Activated T-cell treated with anti-CD3 and anti-CD28 coated beads, Interleukin-2, amount 50 U/mL, for 1 hour (primary cell): Measurements from ENCODE around the gene ENKUR.
"Not testable (repeated sequence)": the region's sequence is repeated elsewhere in the genome, so short reads cannot be mapped to it uniquely, and the experiment has no call there.

Experiments used
- DNase-seq: peaks from one replicate; pipeline ENCODE4 v3.0.0-alpha.2; 2020

Gene ENKUR

DNA sequence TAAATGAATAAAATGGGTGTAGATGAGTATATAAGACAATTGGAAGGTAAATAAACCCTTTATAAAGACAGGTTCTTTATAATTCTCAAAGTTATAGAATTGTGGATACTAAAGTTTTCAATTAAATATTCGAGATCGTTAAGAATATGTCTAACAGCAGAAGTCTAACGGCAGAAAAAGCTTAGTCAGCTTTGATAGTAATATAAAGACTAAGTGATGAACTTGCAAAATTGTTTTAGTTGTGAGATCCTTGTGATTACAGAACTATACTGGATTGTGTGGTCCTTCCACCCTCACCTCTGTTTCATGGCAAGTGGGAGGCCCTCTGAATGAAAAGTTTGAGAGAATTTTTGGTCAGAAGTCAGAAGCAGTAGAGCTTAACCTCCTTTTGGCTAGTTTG, 2.7 kb upstream of the ENKUR start:
- DNase-seq = no peak

GRCh38 chr10:25017661-25018060, 1.7 kb upstream of the ENKUR start:
- no peak for DNase-seq

DNA sequence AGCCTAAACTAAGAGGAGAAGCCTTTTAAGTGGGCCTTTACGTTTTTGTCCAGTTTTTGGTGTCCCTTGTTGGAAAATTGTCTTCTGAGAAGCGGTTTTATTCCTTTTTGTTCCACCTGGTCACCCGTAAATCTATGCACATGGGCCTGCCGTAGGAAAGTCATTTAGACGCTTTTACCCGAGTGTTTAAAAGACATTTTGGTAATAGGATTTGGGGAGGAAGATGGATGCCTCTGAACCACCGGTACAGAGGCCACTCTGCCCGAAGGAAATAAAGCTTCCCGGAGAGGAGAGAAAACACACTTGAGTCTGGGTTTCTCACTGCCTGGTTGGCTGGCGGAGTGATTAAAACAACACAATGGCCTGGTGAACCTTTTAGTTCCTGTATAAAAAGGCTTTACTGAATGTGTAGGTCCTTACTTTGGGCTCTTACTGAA, 1.2 kb upstream of the ENKUR start:
- DNase-seq = peak; percentile 33

DNA sequence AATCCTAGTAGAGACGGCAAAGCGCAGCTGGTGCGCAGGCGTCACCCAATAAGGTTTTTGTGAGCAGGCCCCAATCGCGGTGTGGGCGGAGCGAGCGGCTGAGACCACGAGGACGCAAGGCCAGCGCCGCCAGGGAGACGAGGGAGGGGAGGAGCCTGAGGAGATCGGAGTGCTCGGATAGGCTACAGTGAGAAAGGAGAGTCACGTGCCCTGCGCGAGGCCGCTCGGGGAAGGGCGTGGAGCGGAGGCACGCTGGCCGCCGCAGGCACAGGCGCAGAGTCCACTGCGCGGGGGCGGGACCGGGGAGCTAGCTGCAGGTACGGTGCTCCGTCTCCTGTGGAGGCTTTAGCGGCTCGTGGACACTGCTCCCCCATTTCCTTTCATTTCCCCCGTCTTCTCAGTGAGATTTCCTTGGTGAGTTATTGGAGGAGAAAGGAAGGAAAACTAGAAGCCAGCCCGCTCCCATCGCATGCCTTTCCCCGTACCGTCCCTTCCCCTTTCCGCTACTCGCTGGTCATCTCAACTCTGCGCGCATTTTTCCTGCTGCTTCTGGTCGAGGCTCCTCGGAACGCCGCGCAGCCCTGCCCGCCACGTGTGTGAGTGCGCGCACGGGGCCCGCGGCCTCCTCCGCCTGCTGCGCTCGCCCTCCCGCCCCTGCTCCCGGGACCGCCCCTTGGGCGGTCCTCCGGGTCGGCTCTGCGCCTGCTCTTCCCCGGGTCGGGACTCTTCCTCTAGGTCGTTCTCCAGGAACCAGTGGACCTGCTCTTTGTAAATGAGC, 607 bp upstream of the ENKUR start, which contains the start of gene THNSL1:
TSS of gene THNSL1 (plus strand) at position 237 of the 778 bp plus-strand sequence. CDS start 6,612 bp downstream, outside the sequence.
- DNase-seq = peak; percentile 95

GRCh38 chr10:25014579-25014978, 1.4 kb downstream of the ENKUR start:
- no peak for DNase-seq

DNA sequence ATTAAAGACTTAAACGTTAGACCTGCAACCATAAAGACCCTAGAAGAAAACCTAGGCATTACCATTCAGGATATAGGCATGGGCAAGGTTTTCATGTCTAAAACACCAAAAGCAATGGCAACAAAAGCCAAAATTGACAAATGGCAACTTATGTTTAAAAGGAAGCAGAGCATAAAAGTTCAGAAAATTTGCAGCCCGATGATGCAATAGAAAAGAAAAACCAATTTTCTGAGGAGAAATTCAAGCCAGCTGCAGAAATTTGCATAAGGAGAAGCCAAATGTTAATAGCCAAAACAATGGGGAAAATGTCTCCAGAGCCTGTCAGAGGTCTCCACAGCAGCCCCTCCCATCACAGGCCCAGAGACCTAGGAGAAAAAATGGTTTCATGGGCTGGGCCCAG, 4.4 kb downstream of the ENKUR start:
- DNase-seq = not testable (repeated sequence)

- DNase-seq = no peak
These were observed 17.9 kb downstream of the ENKUR start for GRCh38 chr10:24998044-24998443.

- DNase-seq = no peak
These were observed 20.9 kb downstream of the ENKUR start for GRCh38 chr10:24995072-24995471.

GRCh38 chr10:24993237-24993958, 22.6 kb downstream of the ENKUR start:
- DNase-seq = no peak

- no peak for DNase-seq
These were observed 23.3 kb downstream of the ENKUR start for GRCh38 chr10:24992512-24993133.

DNA sequence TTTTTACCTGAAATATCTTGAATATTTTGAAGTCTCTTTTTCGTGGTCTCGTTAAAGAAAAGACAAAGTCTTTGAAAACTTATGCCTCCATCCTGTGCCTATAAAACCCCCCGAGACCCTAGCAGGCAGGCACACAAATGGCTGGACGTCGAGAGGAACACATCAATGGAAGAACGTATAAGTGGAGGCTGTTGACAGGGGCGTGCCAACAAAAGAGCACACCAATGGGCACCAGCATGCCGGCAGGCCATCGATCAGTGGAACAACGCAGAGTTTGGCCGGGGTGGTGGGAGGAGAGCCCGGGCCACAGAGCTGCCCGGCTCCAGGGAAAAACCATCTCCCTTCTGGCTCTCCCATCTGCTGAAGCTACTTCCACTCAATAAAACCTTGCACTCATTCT, 24.7 kb downstream of the ENKUR start:
- DNase-seq = no peak

DNA sequence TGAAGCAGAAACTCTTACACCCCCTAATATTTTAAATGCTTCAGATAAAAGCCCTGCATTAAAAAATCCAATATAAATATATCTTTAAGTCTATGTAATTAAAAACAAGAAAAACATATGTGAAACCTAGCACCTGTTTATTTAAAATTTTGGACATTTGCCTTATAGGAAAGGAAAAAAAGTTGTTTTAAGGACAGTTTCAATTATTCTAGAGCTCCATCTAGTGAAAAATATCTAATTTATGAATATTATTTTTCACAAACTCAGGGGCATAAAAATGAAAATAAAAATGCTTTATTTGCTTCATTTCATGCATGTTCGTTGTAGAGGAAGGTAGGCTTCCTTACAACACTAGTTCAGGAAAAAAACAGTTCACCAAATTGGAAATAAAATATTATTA, 26.1 kb downstream of the ENKUR start:
- no peak for DNase-seq

DNA sequence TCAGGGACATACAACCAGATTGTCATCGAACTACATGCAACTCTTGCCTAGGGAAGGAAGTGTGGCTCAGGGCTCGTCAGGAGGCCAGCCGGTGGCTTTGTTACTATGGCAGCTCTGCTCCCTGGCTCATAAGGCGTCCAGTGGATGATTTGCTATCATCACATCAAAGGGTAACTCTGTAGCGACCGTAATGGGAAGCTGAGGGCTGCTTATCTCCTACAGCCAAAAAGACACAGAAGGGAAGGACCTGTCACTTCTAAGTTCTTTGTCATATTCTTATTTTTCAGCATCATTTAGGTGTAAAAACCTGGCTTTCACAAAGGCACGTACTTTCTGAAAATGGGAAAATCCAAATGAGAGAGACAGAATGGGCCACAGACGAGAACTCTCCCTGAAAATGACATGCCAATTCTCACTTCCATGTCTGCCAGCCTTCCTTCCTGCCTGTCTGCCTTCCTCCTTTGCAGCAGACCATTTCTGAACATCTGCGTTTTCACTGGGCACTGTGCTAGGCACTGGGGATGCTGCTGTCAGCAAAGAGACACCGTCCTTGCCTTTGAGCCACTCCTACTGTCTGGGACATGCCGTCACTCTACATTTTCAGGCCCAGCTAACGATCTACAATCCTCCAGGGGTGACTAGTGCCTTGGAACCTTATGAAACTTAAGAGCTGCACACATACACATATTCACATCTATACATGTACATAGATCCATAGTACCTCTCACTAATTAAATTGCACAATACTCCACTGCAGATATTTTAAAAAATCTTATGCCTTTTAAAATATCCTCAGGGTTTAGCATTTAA, 26.9 kb downstream of the ENKUR start:
- no peak for DNase-seq

DNA sequence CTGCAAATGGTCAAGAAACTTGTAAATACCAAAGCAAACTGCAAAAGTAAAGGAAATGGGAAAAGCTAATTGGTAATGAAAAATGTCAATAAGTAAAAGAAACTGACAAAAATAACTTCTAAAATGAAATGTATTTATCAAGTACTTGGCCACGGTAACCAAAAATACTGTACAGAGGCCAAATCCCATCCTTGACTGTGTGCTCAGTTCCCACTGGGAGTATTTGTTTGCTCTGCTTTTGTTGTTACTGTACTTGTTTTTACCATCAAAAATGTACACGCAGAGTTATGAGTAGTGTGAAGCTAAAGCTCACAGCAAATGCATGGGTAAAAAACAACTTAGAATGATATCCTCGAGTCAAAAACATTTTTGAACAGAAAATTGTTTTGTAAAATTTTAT, 31.1 kb downstream of the ENKUR start:
- no peak for DNase-seq

DNA sequence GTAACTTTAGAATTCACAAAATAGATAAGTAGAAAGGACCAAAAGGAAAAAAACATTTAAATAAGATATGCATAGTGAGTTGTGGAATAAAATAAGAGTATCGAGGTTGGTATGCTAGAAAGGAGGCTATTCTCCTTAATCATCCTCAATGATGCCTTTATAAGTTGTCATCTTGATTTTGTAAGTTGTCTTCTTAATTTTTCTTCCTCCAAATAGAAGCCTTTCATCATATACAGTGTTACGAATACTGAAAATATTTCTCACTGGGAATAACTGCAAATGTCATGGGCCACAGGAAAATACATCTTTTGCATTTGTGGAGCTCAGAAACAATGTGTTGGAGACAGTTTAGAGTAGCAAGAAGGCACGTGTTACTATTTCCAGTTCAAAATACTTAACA, 32.0 kb downstream of the ENKUR start:
- DNase-seq = no peak

GRCh38 chr10:24983130-24983529, 32.8 kb downstream of the ENKUR start:
- DNase-seq = no peak

DNA sequence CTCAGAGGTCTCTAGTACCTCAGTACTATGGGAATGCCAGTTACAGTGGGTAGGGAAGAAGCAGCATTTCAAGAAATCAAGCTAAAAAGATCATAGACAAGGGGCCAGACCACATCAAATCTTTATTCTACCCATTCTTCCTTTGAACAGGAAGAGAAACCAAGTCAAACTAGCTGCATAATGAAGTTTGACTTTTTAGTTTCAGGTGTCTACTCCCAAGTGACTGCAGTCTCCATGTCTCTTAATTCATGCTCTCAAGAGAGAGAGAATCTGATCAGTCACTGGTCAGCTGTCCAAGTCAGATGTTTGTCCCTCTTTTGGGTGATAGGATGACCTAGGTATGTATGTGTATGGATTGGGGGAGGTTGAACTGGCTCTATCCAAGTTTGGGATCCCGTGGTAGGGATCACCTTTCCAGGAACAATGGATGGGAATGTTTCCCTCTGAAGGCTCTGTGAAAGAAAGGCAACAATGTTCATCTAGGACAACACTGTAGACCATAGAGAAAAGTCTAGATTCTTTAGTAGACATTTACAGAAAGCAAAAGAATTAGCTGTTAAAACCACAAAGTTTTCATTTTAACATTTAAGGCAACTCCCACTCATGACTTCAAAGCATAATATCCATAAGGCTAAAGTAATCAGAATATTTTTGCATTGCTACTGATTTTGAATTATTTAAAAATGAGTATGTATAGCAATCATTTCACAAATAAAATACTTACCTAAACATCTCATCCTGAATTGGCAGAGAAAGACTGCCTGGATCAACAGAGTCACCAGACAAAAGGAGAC, 33.4 kb downstream of the ENKUR start:
- no peak for DNase-seq

GRCh38 chr10:24981161-24981710, 34.7 kb downstream of the ENKUR start:
- DNase-seq = no peak

GRCh38 chr10:24979685-24980084, 36.3 kb downstream of the ENKUR start:
- DNase-seq = no peak

- DNase-seq = no peak
These were observed 41.0 kb downstream of the ENKUR start for GRCh38 chr10:24974976-24975375.

DNA sequence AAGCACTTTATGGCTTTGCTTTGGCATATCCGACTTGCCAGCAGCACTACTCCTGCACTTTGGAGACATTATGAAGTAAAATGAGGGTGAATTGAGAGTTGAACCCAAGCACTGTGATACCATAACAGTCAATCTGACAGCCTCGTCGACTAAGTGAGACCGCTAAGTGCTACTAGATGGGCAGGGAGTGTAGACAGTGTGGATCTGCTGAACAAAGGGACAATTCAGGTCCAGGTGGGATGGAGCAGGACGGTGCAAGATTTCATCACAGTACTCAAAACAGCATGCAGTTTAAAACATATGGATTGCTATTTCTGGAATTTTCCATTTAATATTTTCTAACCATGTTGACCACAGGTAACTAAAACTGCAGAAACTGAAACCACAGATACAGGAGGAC, 42.8 kb downstream of the ENKUR start:
- no peak for DNase-seq

DNA sequence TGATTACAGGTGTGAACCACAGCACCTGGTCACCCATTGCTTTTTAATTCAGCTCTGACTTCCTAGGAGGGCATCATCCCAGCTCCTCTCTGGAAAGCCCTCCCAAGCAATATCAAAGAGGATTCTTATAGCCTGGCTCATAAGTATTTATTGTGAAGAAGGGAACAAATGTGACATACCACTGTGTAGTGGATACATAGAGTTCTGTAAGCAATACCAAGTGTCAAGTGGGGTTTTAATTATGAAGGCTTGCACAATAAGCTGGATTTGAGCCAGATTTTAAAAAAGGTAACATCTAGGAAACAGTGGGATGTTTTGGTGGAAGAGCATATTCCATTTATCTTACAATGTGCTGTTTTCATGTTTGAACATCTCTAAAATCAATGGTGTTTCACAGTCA, 44.6 kb downstream of the ENKUR start:
- DNase-seq = no peak
